Vagina (tissue), 2 donors: ENCODE data around the gene PCDHGA10. TPM values are rescaled to one million over a fixed set of nuclear protein-coding genes. Genes with fewer than 3 reads are reported as not detected.
"Not testable (repeated sequence)": the region's sequence is repeated elsewhere in the genome, so short reads cannot be mapped to it uniquely, and the experiment has no call there.

Experiments
- DNase-seq, 2 donors: peaks; one replicate each; pipeline ENCODE4 v3.0.0-alpha.2; 2017; ENCODE audit errors: extremely low spot score in 2 of 2
- H3K27ac ChIP-seq: fragments of 200-600 bp; sonication (generic); one replicate; pipeline ENCODE4 v1.5.1; 2019
- H3K27me3 ChIP-seq: fragments of 200-600 bp; sonication (generic); one replicate; pipeline ENCODE4 v1.5.1; 2019
- H3K36me3 ChIP-seq, 2 donors: fragments of 200-600 bp; sonication (generic); one replicate each; pipeline ENCODE4 v1.5.1; 2017 to 2019
- H3K4me1 ChIP-seq: fragments of 200-600 bp; sonication (generic); one replicate; pipeline ENCODE4 v1.5.1; 2019
- H3K4me3 ChIP-seq, 2 donors: fragments of 200-600 bp; sonication (generic); 1 replicate in 1 of 2; 2 replicates in 1 of 2; pipeline ENCODE4 v1.5.1; 2016 to 2019
- H3K9me3 ChIP-seq: fragments of 200-600 bp; sonication (generic); one replicate; pipeline ENCODE4 v1.5.1; 2019
- CTCF ChIP-seq, 3 experiments: fragments of 450-650 bp in 2 of 3; fragments of 200-600 bp in 1 of 3; sonication (generic) in 1 of 3; IDR thresholded peaks; one replicate each; pipeline ENCODE4 v1.5.1; 2017 to 2019; ENCODE audit warnings: antibody characterized with exemption in 3 of 3, mild to moderate bottlenecking in 2 of 3, moderate library complexity in 2 of 3
- POLR2A ChIP-seq, 2 donors: fragments of 450-650 bp; IDR thresholded peaks; one replicate each; pipeline ENCODE4 v1.6.1; 2017; ENCODE audit warnings: antibody characterized with exemption in 2 of 2, mild to moderate bottlenecking in 2 of 2, moderate library complexity in 2 of 2
- POLR2AphosphoS5 ChIP-seq, 2 donors: sonication (generic); formaldehyde crosslinking; IDR thresholded peaks; one replicate each; pipeline ENCODE4 v1.9.0; 2017; ENCODE audit warnings: antibody characterized with exemption in 2 of 2, mild to moderate bottlenecking in 2 of 2, low read depth in 1 of 2; ENCODE audit not compliant: insufficient read depth in 1 of 2
- intact Hi-C: fragments of 100-400 bp; cut with DNase I; formaldehyde crosslinking; loops from one replicate; pipeline ENCODE4 v1.15.1; 2023
- total RNA-seq: library from RNA; depleted of rRNA; stranded (reverse); fragments of >200 nt; gene quantifications from one replicate; pipeline ENCODE4 v1.2.3, GENCODE V29; 2016

PCDHGA10 gene
- total RNA-seq, 1 donor from 2014 or later = 10.6 TPM

GRCh38 chr5:141389153-141390042 is 23.4 kb upstream of the PCDHGA10 start:
- no peak for DNase-seq
- Histone ChIP-seq H3K27ac (no peak overlapping the region), H3K27me3 (no peaks in the 10 kb centered on the region), H3K9me3 (peaks cover 71% of the 10 kb centered on the region), H3K4me3 (no peak overlapping the region), H3K36me3 (peaks cover 0 to 9% of the 10 kb centered on the region in 2 donors), H3K4me1 (no peaks in the 10 kb centered on the region)
- intact Hi-C loops = no loop called here
- TF ChIP-seq POLR2AphosphoS5 (IDR thresholded peaks at IDR 0.05; ENCODE audit: insufficient read depth in 1 of 2, low read depth in 1 of 2) = no peak
- no peak for TF ChIP-seq POLR2A (IDR thresholded peaks at IDR 0.05)
- no peak for TF ChIP-seq CTCF (IDR thresholded peaks at IDR 0.05)

GRCh38 chr5:141392429-141393198 is 20.2 kb upstream of the PCDHGA10 start, which contains the start of gene PCDHGA8:
PCDHGA8 (plus strand) TSS chr5:141392633; CDS start chr5:141392814, 181 bp downstream.
- no peaks in the 10 kb centered on the region for H3K4me1 ChIP-seq
- no peak within 1 kb of the TSS for H3K4me3 ChIP-seq
- H3K36me3 ChIP-seq = peaks cover 0 to 9% of the 10 kb centered on the region in 2 donors
- no peaks in the 10 kb centered on the region for H3K27me3 ChIP-seq
- intact Hi-C loops = no loop called here
- TF ChIP-seq CTCF (IDR thresholded peaks at IDR 0.05) (no peak), POLR2A (IDR thresholded peaks at IDR 0.05) (no peak)
- H3K27ac ChIP-seq = no peak within 1 kb of the TSS
- H3K9me3 ChIP-seq = peaks cover 74% of the 10 kb centered on the region
- no peak for DNase-seq

- no peak overlapping the region for H3K4me3 ChIP-seq
- H3K36me3 ChIP-seq = peaks cover 0 to 9% of the 10 kb centered on the region in 2 donors
- H3K27me3 ChIP-seq = no peaks in the 10 kb centered on the region
- no peak overlapping the region for H3K27ac ChIP-seq
- intact Hi-C loops = no loop called here
- DNase-seq = no peak
- TF ChIP-seq CTCF (IDR thresholded peaks at IDR 0.05) (no peak), POLR2A (IDR thresholded peaks at IDR 0.05) (no peak), POLR2AphosphoS5 (IDR thresholded peaks at IDR 0.05; ENCODE audit: insufficient read depth in 1 of 2, low read depth in 1 of 2) (no peak)
- no peaks in the 10 kb centered on the region for H3K4me1 ChIP-seq
- H3K9me3 ChIP-seq = peaks cover 75% of the 10 kb centered on the region
These were observed 19.5 kb upstream of the PCDHGA10 start for GRCh38 chr5:141393267-141393666.

GRCh38 chr5:141394401-141395187 is 18.2 kb upstream of the PCDHGA10 start:
- intact Hi-C loops, DNase-seq, H3K4me1 ChIP-seq: not testable (repeated sequence)

More at GRCh38 chr5:141394401-141395187, 18.2 kb upstream of the PCDHGA10 start:
- not testable (repeated sequence) for H3K27ac ChIP-seq, H3K4me3 ChIP-seq, H3K27me3 ChIP-seq
- Histone ChIP-seq H3K36me3 (peaks cover 0 to 20% of the 10 kb centered on the region in 2 donors), H3K9me3 (peaks cover 74% of the 10 kb centered on the region)
